ENCODE measurements around the gene CTNNA1.

CTNNA1 gene

GRCh38 chr5:138874771-138875551, 121.7 kb downstream of the CTNNA1 start, which contains the start of gene LRRTM2:
LRRTM2 (minus strand) TSS chr5:138875335; CDS start chr5:138874911, 424 bp downstream.
- Histone ChIP-seq H3K36me3 (ENCODE audit: control insufficient read depth in 4 of 4, insufficient read depth in 4 of 4, low read length in 3 of 4) (peaks cover 0 to 2% (median 0%) of the 10 kb centered on the region in 4 experiments), H3K4me1 (ENCODE audit: control extremely low read depth in 1 of 4, control insufficient read depth in 4 of 4, insufficient read depth in 4 of 4, low read length in 3 of 4) (peaks cover 0 to 9% (median 6%) of the 10 kb centered on the region in 4 experiments), H3K27me3 (replicated peaks in 2 of 5; ENCODE audit: control insufficient read depth in 4 of 5, insufficient read depth in 5 of 5, low read length in 4 of 5) (no peaks in the 10 kb centered on the region), H3K9me3 (ENCODE audit: control extremely low read depth in 1 of 5, control insufficient read depth in 4 of 5, insufficient read depth in 2 of 5, low read depth in 1 of 5, low read length in 4 of 5) (peaks cover 0 to 4% (median 2%) of the 10 kb centered on the region in 5 experiments), H3K27ac (ENCODE audit: insufficient read depth in 1 of 2, low read depth in 1 of 2, low read length in 2 of 2, poor library complexity in 1 of 2, severe bottlenecking in 2 of 2) (no peak within 1 kb of the TSS), H3K4me3 (ENCODE audit: control insufficient read depth in 1 of 7, extremely low read depth in 1 of 7, insufficient read depth in 4 of 7, low read depth in 2 of 7, low read length in 6 of 7) (no peak within 1 kb of the TSS)
- 91% methylated on average over 15 of the region's 18 CpGs for WGBS (ENCODE audit: insufficient coverage)
- POLR2A ChIA-PET, result no interaction called here
- CTCF ChIA-PET, result interaction anchor here (1.0 to 1.6 kb wide), 4 partner anchors 8 to 49 kb away, joined by 3 to 4 read pairs (median 3); no protein-coding TSS in a partner anchor
- peak in 2 of 3 donors; percentile 5 to 10 for DNase-seq

- no peak overlapping the region for H3K27ac ChIP-seq (ENCODE audit: insufficient read depth in 1 of 2, low read depth in 1 of 2, low read length in 2 of 2, poor library complexity in 1 of 2, severe bottlenecking in 2 of 2)
- POLR2A ChIA-PET, result no interaction called here
- DNase-seq, result no peak
- H3K36me3 ChIP-seq (ENCODE audit: control insufficient read depth in 4 of 4, insufficient read depth in 4 of 4, low read length in 3 of 4), result peaks cover 0 to 2% (median 0%) of the 10 kb centered on the region in 4 experiments
- WGBS (ENCODE audit: insufficient coverage), result 100% methylated on average over 2 of the region's 2 CpGs
- H3K27me3 ChIP-seq (replicated peaks in 2 of 5; ENCODE audit: control insufficient read depth in 4 of 5, insufficient read depth in 5 of 5, low read length in 4 of 5), result no peaks in the 10 kb centered on the region
- H3K4me3 ChIP-seq (ENCODE audit: control insufficient read depth in 1 of 7, extremely low read depth in 1 of 7, insufficient read depth in 4 of 7, low read depth in 2 of 7, low read length in 6 of 7), result no peak overlapping the region
- peaks cover 0 to 9% (median 6%) of the 10 kb centered on the region in 4 experiments for H3K4me1 ChIP-seq (ENCODE audit: control extremely low read depth in 1 of 4, control insufficient read depth in 4 of 4, insufficient read depth in 4 of 4, low read length in 3 of 4)
- CTCF ChIA-PET, result interaction anchor here (0.6 to 1.1 kb wide), 2 partner anchors 24 to 123 kb away, joined by 3 read pairs; no protein-coding TSS in a partner anchor
- H3K9me3 ChIP-seq (ENCODE audit: control extremely low read depth in 1 of 5, control insufficient read depth in 4 of 5, insufficient read depth in 2 of 5, low read depth in 1 of 5, low read length in 4 of 5), result peaks cover 0 to 4% (median 2%) of the 10 kb centered on the region in 5 experiments
Observed at GRCh38 chr5:138875552-138875875, 122.3 kb downstream of the CTNNA1 start.

- Histone ChIP-seq H3K27me3 (replicated peaks in 2 of 5; ENCODE audit: control insufficient read depth in 4 of 5, insufficient read depth in 5 of 5, low read length in 4 of 5) (no peaks in the 10 kb centered on the region), H3K4me3 (ENCODE audit: control insufficient read depth in 1 of 7, extremely low read depth in 1 of 7, insufficient read depth in 4 of 7, low read depth in 2 of 7, low read length in 6 of 7) (no peak overlapping the region), H3K27ac (ENCODE audit: insufficient read depth in 1 of 2, low read depth in 1 of 2, low read length in 2 of 2, poor library complexity in 1 of 2, severe bottlenecking in 2 of 2) (no peak overlapping the region), H3K4me1 (ENCODE audit: control extremely low read depth in 1 of 4, control insufficient read depth in 4 of 4, insufficient read depth in 4 of 4, low read length in 3 of 4) (peaks cover 0 to 9% (median 6%) of the 10 kb centered on the region in 4 experiments), H3K9me3 (ENCODE audit: control extremely low read depth in 1 of 5, control insufficient read depth in 4 of 5, insufficient read depth in 2 of 5, low read depth in 1 of 5, low read length in 4 of 5) (peaks cover 0 to 4% (median 2%) of the 10 kb centered on the region in 5 experiments), H3K36me3 (ENCODE audit: control insufficient read depth in 4 of 4, insufficient read depth in 4 of 4, low read length in 3 of 4) (peaks cover 0 to 2% (median 0%) of the 10 kb centered on the region in 4 experiments)
- 100% methylated on average over 1 of the region's 3 CpGs for WGBS (ENCODE audit: insufficient coverage)
- no peak for DNase-seq
- ChIA-PET POLR2A (no interaction called here), CTCF (interaction anchor here (0.6 to 1.1 kb wide), 2 partner anchors 24 to 123 kb away, joined by 3 read pairs; no protein-coding TSS in a partner anchor)
Observed at GRCh38 chr5:138875946-138876345, 122.7 kb downstream of the CTNNA1 start.

GRCh38 chr5:138876811-138877210, 123.6 kb downstream of the CTNNA1 start:
- ChIA-PET CTCF (no interaction called here), POLR2A (interaction anchor here (0.6 kb wide), 1 partner anchor 315 kb away, joined by 3 read pairs; no protein-coding TSS in a partner anchor)
- DNase-seq, result no peak
- WGBS (ENCODE audit: insufficient coverage), result 100% methylated on average over 3 of the region's 4 CpGs
- Histone ChIP-seq H3K36me3 (ENCODE audit: control insufficient read depth in 4 of 4, insufficient read depth in 4 of 4, low read length in 3 of 4) (peaks cover 0 to 2% (median 0%) of the 10 kb centered on the region in 4 experiments), H3K4me1 (ENCODE audit: control extremely low read depth in 1 of 4, control insufficient read depth in 4 of 4, insufficient read depth in 4 of 4, low read length in 3 of 4) (peaks cover 0 to 4% (median 2%) of the 10 kb centered on the region in 4 experiments), H3K27ac (ENCODE audit: insufficient read depth in 1 of 2, low read depth in 1 of 2, low read length in 2 of 2, poor library complexity in 1 of 2, severe bottlenecking in 2 of 2) (no peak overlapping the region), H3K9me3 (ENCODE audit: control extremely low read depth in 1 of 5, control insufficient read depth in 4 of 5, insufficient read depth in 2 of 5, low read depth in 1 of 5, low read length in 4 of 5) (peaks cover 0 to 4% (median 2%) of the 10 kb centered on the region in 5 experiments), H3K27me3 (replicated peaks in 2 of 5; ENCODE audit: control insufficient read depth in 4 of 5, insufficient read depth in 5 of 5, low read length in 4 of 5) (no peaks in the 10 kb centered on the region), H3K4me3 (ENCODE audit: control insufficient read depth in 1 of 7, extremely low read depth in 1 of 7, insufficient read depth in 4 of 7, low read depth in 2 of 7, low read length in 6 of 7) (no peak overlapping the region)

DNA sequence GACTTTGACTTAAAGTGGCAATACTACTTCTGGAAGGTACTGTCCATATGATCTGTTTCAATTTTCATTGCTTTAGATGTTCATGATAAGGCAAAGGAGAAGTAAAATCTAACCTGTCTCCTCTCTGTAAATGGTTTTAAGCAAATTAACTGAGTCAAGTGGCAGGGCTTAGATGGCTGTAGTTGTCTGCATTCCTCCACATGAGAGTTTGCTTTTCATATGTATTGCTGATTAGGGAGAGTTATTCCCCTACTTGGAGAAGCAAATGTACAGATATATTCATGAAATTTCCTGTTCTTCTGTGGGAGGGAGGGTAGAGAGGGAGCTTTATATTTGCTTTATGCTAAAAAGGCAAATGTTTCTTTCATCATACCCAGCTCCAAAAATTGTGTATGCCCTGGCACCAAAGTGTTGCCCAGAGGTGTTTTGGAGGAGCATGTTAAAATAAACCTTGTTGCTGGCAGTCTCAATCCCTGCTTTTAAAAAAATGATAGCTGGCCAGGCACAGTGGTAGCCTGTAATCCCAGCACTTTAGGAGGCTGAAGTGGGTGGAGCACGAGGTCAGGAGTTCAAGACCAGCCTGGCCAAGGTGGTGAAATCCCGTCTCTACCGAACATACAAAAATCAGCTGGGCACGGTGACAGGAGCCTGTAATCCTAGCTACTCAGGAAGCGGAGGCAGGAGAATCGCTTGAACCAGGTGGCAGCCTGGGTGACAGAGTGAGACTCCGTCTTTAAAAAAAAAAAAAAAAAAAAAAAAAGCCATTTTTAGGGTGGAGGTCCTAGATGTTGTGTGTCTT, 125.4 kb downstream of the CTNNA1 start:
- WGBS (ENCODE audit: insufficient coverage), result 93% methylated on average over 3 of the region's 7 CpGs
- H3K36me3 ChIP-seq (ENCODE audit: control insufficient read depth in 4 of 4, insufficient read depth in 4 of 4, low read length in 3 of 4), result peaks cover 0 to 2% (median 0%) of the 10 kb centered on the region in 4 experiments
- ChIA-PET CTCF (no interaction called here), POLR2A (interaction anchor here (0.7 kb wide), 1 partner anchor 31 kb away, joined by 3 read pairs; no protein-coding TSS in a partner anchor)
- H3K9me3 ChIP-seq (ENCODE audit: control extremely low read depth in 1 of 5, control insufficient read depth in 4 of 5, insufficient read depth in 2 of 5, low read depth in 1 of 5, low read length in 4 of 5), result peaks cover 0 to 4% (median 2%) of the 10 kb centered on the region in 5 experiments
- H3K4me1 ChIP-seq (ENCODE audit: control extremely low read depth in 1 of 4, control insufficient read depth in 4 of 4, insufficient read depth in 4 of 4, low read length in 3 of 4), result no peaks in the 10 kb centered on the region
- no peak for DNase-seq
- H3K4me3 ChIP-seq (ENCODE audit: control insufficient read depth in 1 of 7, extremely low read depth in 1 of 7, insufficient read depth in 4 of 7, low read depth in 2 of 7, low read length in 6 of 7), result no peak overlapping the region
- H3K27me3 ChIP-seq (replicated peaks in 2 of 5; ENCODE audit: control insufficient read depth in 4 of 5, insufficient read depth in 5 of 5, low read length in 4 of 5), result no peaks in the 10 kb centered on the region
- H3K27ac ChIP-seq (ENCODE audit: insufficient read depth in 1 of 2, low read depth in 1 of 2, low read length in 2 of 2, poor library complexity in 1 of 2, severe bottlenecking in 2 of 2), result no peak overlapping the region

- Histone ChIP-seq H3K36me3 (ENCODE audit: control insufficient read depth in 4 of 4, insufficient read depth in 4 of 4, low read length in 3 of 4) (peaks cover 3 to 13% (median 9%) of the 10 kb centered on the region in 4 experiments), H3K27ac (ENCODE audit: insufficient read depth in 1 of 2, low read depth in 1 of 2, low read length in 2 of 2, poor library complexity in 1 of 2, severe bottlenecking in 2 of 2) (no peak overlapping the region), H3K4me3 (ENCODE audit: control insufficient read depth in 1 of 7, extremely low read depth in 1 of 7, insufficient read depth in 4 of 7, low read depth in 2 of 7, low read length in 6 of 7) (no peak overlapping the region), H3K27me3 (replicated peaks in 2 of 5; ENCODE audit: control insufficient read depth in 4 of 5, insufficient read depth in 5 of 5, low read length in 4 of 5) (no peaks in the 10 kb centered on the region), H3K9me3 (ENCODE audit: control extremely low read depth in 1 of 5, control insufficient read depth in 4 of 5, insufficient read depth in 2 of 5, low read depth in 1 of 5, low read length in 4 of 5) (no peaks in the 10 kb centered on the region), H3K4me1 (ENCODE audit: control extremely low read depth in 1 of 4, control insufficient read depth in 4 of 4, insufficient read depth in 4 of 4, low read length in 3 of 4) (no peaks in the 10 kb centered on the region)
- no peak for DNase-seq
- CTCF ChIA-PET, result interaction anchor here (1.3 kb wide), 2 partner anchors 9 to 39 kb away, joined by 3 to 4 read pairs; no protein-coding TSS in a partner anchor
- POLR2A ChIA-PET, result no interaction called here
Observed at GRCh38 chr5:138883211-138883610, 130.0 kb downstream of the CTNNA1 start.
